Naive thymus-derived CD4-positive, alpha-beta T cell (primary cell): ENCODE data around the gene TMEM61. TPM values are rescaled to one million over a fixed set of nuclear protein-coding genes. Genes with fewer than 3 reads are reported as not detected.
"Not testable (repeated sequence)": the region's sequence is repeated elsewhere in the genome, so short reads cannot be mapped to it uniquely, and the experiment has no call there.

ENCODE experiments used
- ATAC-seq: fragments of 150-1000 bp; cut with Tn5 transposase; 2 replicates; pipeline ENCODE4 v1.10.0; 2021; ENCODE audit warnings: mild to moderate bottlenecking, moderate library complexity
- CTCF ChIA-PET: fragments of 350-600 bp; sonication (Branson Sonifier 250); formaldehyde crosslinking; loops from one replicate; lab custom pipeline; 2021; ENCODE audit warnings: antibody characterized with exemption; lab: Charles Lee
- POLR2A ChIA-PET: fragments of 350-600 bp; sonication (Branson Sonifier 250); formaldehyde crosslinking; loops from one replicate; lab custom pipeline; 2021; ENCODE audit warnings: antibody characterized with exemption, inconsistent platforms; lab: Charles Lee
- DNase-seq, 9 donors: peaks; one replicate each; pipeline versions ENCODE4 v3.0.0 to v3.0.0-alpha.2; 2020 to 2022; ENCODE audit warnings: mixed read lengths in 1 of 9
- H3K27ac ChIP-seq: one replicate; pipeline ENCODE4 v1.7.0; 2013; ENCODE audit warnings: mild to moderate bottlenecking, low read depth, low read length, moderate library complexity
- H3K27me3 ChIP-seq, 2 donors: one replicate each; pipeline ENCODE4 v1.7.0; 2013; ENCODE audit warnings: low read length in 2 of 2, mild to moderate bottlenecking in 2 of 2, moderate library complexity in 2 of 2; ENCODE audit not compliant: control insufficient read depth in 2 of 2, insufficient read depth in 2 of 2
- H3K36me3 ChIP-seq, 3 experiments: 1 replicate in 2 of 3; 2 replicates in 1 of 3; pipeline ENCODE4 v1.7.0; 2013; ENCODE audit warnings: low read length in 3 of 3, mild to moderate bottlenecking in 3 of 3, moderate library complexity in 1 of 3; ENCODE audit not compliant: insufficient read depth in 3 of 3, control insufficient read depth in 2 of 3
- H3K4me1 ChIP-seq, 2 donors: one replicate each; pipeline ENCODE4 v1.7.0; 2013; ENCODE audit warnings: low read length in 2 of 2, mild to moderate bottlenecking in 2 of 2, moderate library complexity in 1 of 2; ENCODE audit not compliant: control insufficient read depth in 2 of 2, insufficient read depth in 2 of 2
- H3K4me3 ChIP-seq: 2 replicates; pipeline ENCODE4 v1.7.0; 2013; ENCODE audit warnings: mild to moderate bottlenecking, low read length
- H3K9me3 ChIP-seq, 3 experiments: 1 replicate in 2 of 3; 2 replicates in 1 of 3; pipeline ENCODE4 v1.7.0; 2013; ENCODE audit warnings: low read length in 3 of 3; ENCODE audit not compliant: control insufficient read depth in 2 of 3
- H3K27ac Mint-ChIP-seq, 9 donors: one replicate each; pipeline ENCODE4 v1.8.0; 2020 to 2022; ENCODE audit warnings: mixed read lengths in 9 of 9, mild to moderate bottlenecking in 8 of 9, moderate library complexity in 5 of 9, inconsistent platforms in 2 of 9
- H3K27me3 Mint-ChIP-seq, 5 donors: one replicate each; pipeline ENCODE4 v1.8.0; 2021 to 2022; ENCODE audit warnings: mixed read lengths in 5 of 5, mild to moderate bottlenecking in 1 of 5
- H3K36me3 Mint-ChIP-seq, 5 donors: one replicate each; pipeline ENCODE4 v1.8.0; 2020 to 2022; ENCODE audit warnings: mixed read lengths in 5 of 5, mild to moderate bottlenecking in 3 of 5, inconsistent platforms in 1 of 5
- H3K4me1 Mint-ChIP-seq, 7 donors: one replicate each; pipeline ENCODE4 v1.8.0; 2020 to 2022; ENCODE audit warnings: mixed read lengths in 7 of 7, mild to moderate bottlenecking in 3 of 7, inconsistent platforms in 1 of 7
- H3K4me3 Mint-ChIP-seq, 10 donors: one replicate each; pipeline ENCODE4 v1.8.0; 2020 to 2022; ENCODE audit warnings: mild to moderate bottlenecking in 10 of 10, mixed read lengths in 10 of 10, moderate library complexity in 6 of 10, inconsistent platforms in 2 of 10
- H3K9me3 Mint-ChIP-seq, 11 donors: one replicate each; pipeline ENCODE4 v1.8.0; 2020 to 2022; ENCODE audit warnings: mixed read lengths in 11 of 11, mild to moderate bottlenecking in 4 of 11, inconsistent platforms in 1 of 11, moderate library complexity in 1 of 11
- intact Hi-C, 2 donors: fragments of 100-400 bp; cut with micrococcal nuclease; formaldehyde crosslinking; loops; one replicate each; pipeline ENCODE4 v1.15.1; 2023
- polyA plus RNA-seq, 2 donors: library from polyadenylated mRNA; unstranded; fragments of 300-500 nt; fragmentation: Illumina TruSeq; gene quantifications; one replicate each; pipeline ENCODE4 v1.2.3, GENCODE V29; 2021
- total RNA-seq, 6 experiments: library from RNA in 5 of 6; stranded (reverse) in 5 of 6; gene quantifications; 1 replicate in 5 of 6; 2 replicates in 1 of 6; pipeline ENCODE4 v1.2.3 and lab custom pipeline; 2021 to 2026

The TMEM61 gene
- total and polyA plus RNA-seq, 7 experiments from 2014 or later = not detected

- DNase-seq = peak in 1 of 9 donors; percentile 23
- H3K27ac ChIP-seq, H3K27me3 ChIP-seq, H3K9me3 ChIP-seq, H3K4me1 ChIP-seq, ATAC-seq, POLR2A ChIA-PET, H3K36me3 Mint-ChIP-seq, H3K4me3 ChIP-seq, intact Hi-C loops, H3K9me3 Mint-ChIP-seq, H3K36me3 ChIP-seq: not testable (repeated sequence)
- CTCF ChIA-PET = interaction anchor here (1.2 to 1.3 kb wide), 3 partner anchors 8 to 12 kb away, joined by 3 read pairs; no protein-coding TSS in a partner anchor
- Mint-ChIP-seq H3K4me1 (peaks cover 3 to 21% (median 15%) of the 10 kb centered on the region in 7 donors), H3K27ac (peak overlapping the region in 4 of 9 donors; percentile 3 to 65 (median 41)), H3K27me3 (peaks cover 8 to 52% (median 10%) of the 10 kb centered on the region in 5 donors), H3K4me3 (peak overlapping the region in 7 of 10 donors; percentile 4 to 77 (median 53))
Measured at GRCh38 chr1:54938955-54939354, 41.5 kb upstream of the TMEM61 start.

GRCh38 chr1:54940042-54940441, 40.4 kb upstream of the TMEM61 start:
- H3K4me3 ChIP-seq = no peak overlapping the region
- ChIA-PET CTCF (interaction anchor here (1.3 kb wide), 1 partner anchor 11 kb away, joined by 3 read pairs; no protein-coding TSS in a partner anchor), POLR2A (no interaction called here)
- no peaks in the 10 kb centered on the region for H3K9me3 ChIP-seq
- H3K27me3 ChIP-seq = no peaks in the 10 kb centered on the region
- DNase-seq (no peak), ATAC-seq (no peak)
- Mint-ChIP-seq H3K4me1 (peaks cover 6 to 24% (median 18%) of the 10 kb centered on the region in 7 donors), H3K4me3 (peak overlapping the region in 1 of 10 donors; percentile 14), H3K27me3 (peaks cover 4 to 45% (median 6%) of the 10 kb centered on the region in 5 donors), H3K9me3 (peaks cover 0 to 3% (median 0%) of the 10 kb centered on the region in 11 donors), H3K27ac (peak overlapping the region in 3 of 9 donors; percentile 13 to 64 (median 53)), H3K36me3 (no peaks in the 10 kb centered on the region)
- no peak overlapping the region for H3K27ac ChIP-seq
- H3K36me3 ChIP-seq = no peaks in the 10 kb centered on the region
- peaks cover under 1 to 7% of the 10 kb centered on the region in 2 donors for H3K4me1 ChIP-seq
- intact Hi-C loops = loop anchor here in 1 of 2 donors (5.0 to 10.0 kb wide), 2 partner anchors 337 to 1765 kb away; no protein-coding TSS in a partner anchor

- no peak overlapping the region for H3K4me3 ChIP-seq
- H3K9me3 ChIP-seq = no peaks in the 10 kb centered on the region
- H3K36me3 ChIP-seq = no peaks in the 10 kb centered on the region
- H3K27ac ChIP-seq = no peak overlapping the region
- Mint-ChIP-seq H3K9me3 (peaks cover 0 to 3% (median 0%) of the 10 kb centered on the region in 11 donors), H3K27me3 (peaks cover 0 to 24% (median 0%) of the 10 kb centered on the region in 5 donors), H3K4me3 (no peak overlapping the region), H3K36me3 (no peaks in the 10 kb centered on the region), H3K4me1 (peaks cover 15 to 27% (median 22%) of the 10 kb centered on the region in 7 donors), H3K27ac (no peak overlapping the region)
- no peaks in the 10 kb centered on the region for H3K27me3 ChIP-seq
- ChIA-PET CTCF (interaction anchor here (0.8 kb wide), 1 partner anchor 79 kb away, joined by 3 read pairs; no protein-coding TSS in a partner anchor), POLR2A (no interaction called here)
- H3K4me1 ChIP-seq = peaks cover 7% of the 10 kb centered on the region in 2 donors
- DNase-seq (no peak), ATAC-seq (no peak)
- intact Hi-C loops = loop anchor here in 1 of 2 donors (5.0 to 10.0 kb wide), 2 partner anchors 334 to 1762 kb away; no protein-coding TSS in a partner anchor
Measured at GRCh38 chr1:54942976-54943375, 37.5 kb upstream of the TMEM61 start.

- Histone ChIP-seq H3K9me3 (no peaks in the 10 kb centered on the region), H3K27me3 (no peaks in the 10 kb centered on the region), H3K4me3 (no peak overlapping the region), H3K36me3 (no peaks in the 10 kb centered on the region), H3K4me1 (peaks cover 3 to 7% of the 10 kb centered on the region in 2 donors), H3K27ac (no peak overlapping the region)
- no peaks in the 10 kb centered on the region for H3K9me3 Mint-ChIP-seq
- peaks cover 0 to 11% (median 0%) of the 10 kb centered on the region in 5 donors for H3K27me3 Mint-ChIP-seq
- peak; percentile 80 for ATAC-seq
- POLR2A ChIA-PET = no interaction called here
- CTCF ChIA-PET = interaction anchor here (0.6 to 1.4 kb wide), 10 partner anchors 9 to 403 kb away, joined by 3 to 9 read pairs (median 4); partner anchors contain the start of gene TTC22
- intact Hi-C loops = loop anchor here (1.0 to 10.0 kb wide), 5 partner anchors 52 to 1760 kb away; no protein-coding TSS in a partner anchor
- H3K4me1 Mint-ChIP-seq = peaks cover 9 to 17% (median 11%) of the 10 kb centered on the region in 7 donors
- H3K36me3 Mint-ChIP-seq = no peaks in the 10 kb centered on the region
- no peak overlapping the region for H3K27ac Mint-ChIP-seq
- H3K4me3 Mint-ChIP-seq = peak overlapping the region in 1 of 10 donors; percentile 28
- DNase-seq = peak; percentile 17 to 61 (median 45)
Measured at GRCh38 chr1:54944610-54945392, 35.6 kb upstream of the TMEM61 start.

DNA sequence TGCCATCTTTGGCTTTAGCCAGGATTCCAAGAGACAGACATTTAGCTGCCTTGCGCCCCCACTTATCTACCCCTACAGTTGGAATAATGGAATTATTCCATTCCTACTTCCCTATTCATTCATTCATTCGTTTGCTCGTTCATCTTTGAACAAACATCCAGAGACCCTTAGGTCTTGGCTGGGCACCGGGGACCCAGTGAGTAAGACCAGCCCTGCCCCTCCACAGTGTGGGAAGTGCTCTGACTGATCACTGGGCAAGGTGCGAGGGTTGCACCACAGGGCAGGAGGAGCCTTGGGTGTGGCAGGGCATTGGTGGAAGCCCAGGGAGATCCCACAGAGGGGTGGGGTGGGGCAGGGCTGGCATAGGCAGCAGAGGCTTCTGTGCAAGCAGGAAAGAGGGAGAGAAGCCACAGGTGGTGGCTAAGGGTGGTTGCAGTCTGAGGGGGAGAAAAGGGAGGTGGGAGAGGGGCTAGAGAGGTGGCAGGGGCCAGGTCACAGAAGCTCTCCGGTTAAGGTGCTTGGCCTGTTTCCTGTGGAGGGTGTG, 35.0 kb upstream of the TMEM61 start:
- Mint-ChIP-seq H3K4me3 (peak overlapping the region in 1 of 10 donors; percentile 28), H3K4me1 (peaks cover 7 to 21% (median 10%) of the 10 kb centered on the region in 7 donors), H3K36me3 (no peaks in the 10 kb centered on the region), H3K27ac (peak overlapping the region in 1 of 9 donors; percentile 33), H3K9me3 (no peaks in the 10 kb centered on the region), H3K27me3 (peaks cover 0 to 11% (median 0%) of the 10 kb centered on the region in 5 donors)
- H3K9me3 ChIP-seq = no peaks in the 10 kb centered on the region
- H3K36me3 ChIP-seq = no peaks in the 10 kb centered on the region
- no peak for DNase-seq
- no peaks in the 10 kb centered on the region for H3K27me3 ChIP-seq
- H3K4me1 ChIP-seq = peaks cover 0 to 10% of the 10 kb centered on the region in 2 donors
- intact Hi-C loops = loop anchor here (1.0 to 10.0 kb wide), 4 partner anchors 51 to 1759 kb away; no protein-coding TSS in a partner anchor
- H3K27ac ChIP-seq = no peak overlapping the region
- no peak overlapping the region for H3K4me3 ChIP-seq
- ChIA-PET POLR2A (interaction anchor here (0.5 kb wide), 1 partner anchor 169 kb away, joined by 3 read pairs; no protein-coding TSS in a partner anchor), CTCF (interaction anchor here (0.6 to 1.4 kb wide), 9 partner anchors 8 to 1760 kb away, joined by 3 to 9 read pairs (median 3); partner anchors contain the start of gene TTC22)
- ATAC-seq = no peak

GRCh38 chr1:54947540-54947939, 32.9 kb upstream of the TMEM61 start:
- no peak overlapping the region for H3K27ac Mint-ChIP-seq
- H3K4me1 ChIP-seq = peaks cover 0 to 10% of the 10 kb centered on the region in 2 donors
- no peak overlapping the region for H3K27ac ChIP-seq

More at GRCh38 chr1:54947540-54947939, 32.9 kb upstream of the TMEM61 start:
- no peak for ATAC-seq
- H3K36me3 ChIP-seq = no peaks in the 10 kb centered on the region
- no peak for DNase-seq
- peaks cover 0 to 7% (median 0%) of the 10 kb centered on the region in 5 donors for H3K27me3 Mint-ChIP-seq
- no peaks in the 10 kb centered on the region for H3K9me3 Mint-ChIP-seq
- H3K9me3 ChIP-seq = no peaks in the 10 kb centered on the region
- no peak overlapping the region for H3K4me3 ChIP-seq
- ChIA-PET CTCF (interaction anchor here (0.7 to 1.2 kb wide), 2 partner anchors 9 to 21 kb away, joined by 3 to 4 read pairs; no protein-coding TSS in a partner anchor), POLR2A (no interaction called here)
- no peaks in the 10 kb centered on the region for H3K27me3 ChIP-seq
- no peak overlapping the region for H3K4me3 Mint-ChIP-seq
- peaks cover 7 to 25% (median 10%) of the 10 kb centered on the region in 7 donors for H3K4me1 Mint-ChIP-seq
- intact Hi-C loops = loop anchor here in 1 of 2 donors (5.0 to 10.0 kb wide), 2 partner anchors 275 to 1757 kb away; no protein-coding TSS in a partner anchor
- H3K36me3 Mint-ChIP-seq = no peaks in the 10 kb centered on the region
